ENCODE measurements around the gene PTPRCAP. TPM values are rescaled to one million over a fixed set of nuclear protein-coding genes. Genes with fewer than 3 reads are reported as not detected.
"Not testable (repeated sequence)": the region's sequence is repeated elsewhere in the genome, so short reads cannot be mapped to it uniquely, and the experiment has no call there.

Gene PTPRCAP
- total RNA-seq, 4 donors from 2014 or later, result 13.2 to 78.9 (median 53.9) TPM

- H3K27ac ChIP-seq, result peak overlapping the region in 2 of 4 donors; percentile 74 to 94
- no peaks in the 10 kb centered on the region for H3K36me3 ChIP-seq
- 60 to 80% methylated on average over 1 to 9 of the region's 9 CpGs for WGBS, 2 donors (ENCODE audit: low coverage in 1 of 2)
- no peaks in the 10 kb centered on the region for H3K9me3 ChIP-seq
- H3K4me3 ChIP-seq, result no peak overlapping the region
- peaks cover 5 to 22% (median 14%) of the 10 kb centered on the region in 4 donors for H3K4me1 ChIP-seq
- H3K27me3 ChIP-seq, result peaks cover 7% of the 10 kb centered on the region
- no peak for TF ChIP-seq EP300 (IDR thresholded peaks at IDR 0.05; ENCODE audit: low read depth)
- no peak for TF ChIP-seq POLR2A (IDR thresholded peaks at IDR 0.05)
- no peak for TF ChIP-seq POLR2AphosphoS5 (IDR thresholded peaks at IDR 0.05)
- TF ChIP-seq CTCF (IDR thresholded peaks at IDR 0.05), result no peak
- no peak for DNase-seq
- intact Hi-C loops (cut with DNase I; ENCODE audit: low total_unique reads) (no loop called here), in situ Hi-C loops (cut with MboI; ENCODE audit: low pct_ligation_motif_present in 1 of 4, low pct_unique_long_range_greater_than_20kb in 1 of 4, low sequenced_read_pairs in 3 of 4) (no loop called here)
Measured at GRCh38 chr11:67405688-67406339, 31.7 kb downstream of the PTPRCAP start.

DNA sequence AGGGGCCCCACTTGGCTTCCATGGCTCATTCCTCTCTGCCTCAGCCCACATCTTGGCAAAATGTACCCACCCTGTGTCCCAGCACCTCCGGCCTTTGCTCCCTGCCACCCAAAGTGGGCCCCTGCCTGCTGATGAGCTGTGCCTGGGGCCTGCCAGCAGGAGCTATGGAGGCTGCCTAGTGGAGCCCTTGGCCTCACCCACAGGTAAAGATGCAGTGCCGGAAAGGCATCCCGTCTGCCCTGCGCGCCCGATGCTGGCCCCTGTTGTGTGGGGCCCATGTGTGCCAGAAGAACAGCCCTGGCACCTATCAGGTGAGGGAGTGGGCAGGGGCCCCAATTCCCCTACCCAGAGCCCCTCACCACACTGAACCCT is 32.3 kb downstream of the PTPRCAP start:
- TF ChIP-seq CTCF (IDR thresholded peaks at IDR 0.05) (no peak), POLR2AphosphoS5 (IDR thresholded peaks at IDR 0.05) (no peak)
- peaks cover 10 to 27% (median 20%) of the 10 kb centered on the region in 4 donors for H3K4me1 ChIP-seq
- peak overlapping the region in 2 of 4 donors; percentile 74 to 94 for H3K27ac ChIP-seq
- H3K4me3 ChIP-seq, result peak overlapping the region in 1 of 4 donors; percentile 39
- DNase-seq, result no peak
- intact Hi-C loops (cut with DNase I; ENCODE audit: low total_unique reads), result no loop called here
- in situ Hi-C loops (cut with MboI; ENCODE audit: low pct_ligation_motif_present in 1 of 4, low pct_unique_long_range_greater_than_20kb in 1 of 4, low sequenced_read_pairs in 3 of 4), result no loop called here
- 96% methylated on average over 6 of the region's 6 CpGs; no CpG with 5 or more reads in 1 of the 2 donors for WGBS, 2 donors (ENCODE audit: low coverage in 1 of 2)
- H3K36me3 ChIP-seq, result no peaks in the 10 kb centered on the region
- H3K9me3 ChIP-seq, result no peaks in the 10 kb centered on the region
- H3K27me3 ChIP-seq, result peaks cover 5% of the 10 kb centered on the region

GRCh38 chr11:67404515-67405195 is 32.8 kb downstream of the PTPRCAP start:
- peaks cover 4% of the 10 kb centered on the region for H3K27me3 ChIP-seq
- DNase-seq, result no peak
- in situ Hi-C loops (cut with MboI; ENCODE audit: low pct_ligation_motif_present in 1 of 4, low pct_unique_long_range_greater_than_20kb in 1 of 4, low sequenced_read_pairs in 3 of 4), result no loop called here
- 78% methylated on average over 13 of the region's 13 CpGs; no CpG with 5 or more reads in 1 of the 2 donors for WGBS, 2 donors (ENCODE audit: low coverage in 1 of 2)
- no peak for TF ChIP-seq POLR2A (IDR thresholded peaks at IDR 0.05)
- TF ChIP-seq POLR2AphosphoS5 (IDR thresholded peaks at IDR 0.05), result no peak
- TF ChIP-seq EP300 (IDR thresholded peaks at IDR 0.05; ENCODE audit: low read depth), result no peak
- TF ChIP-seq CTCF (IDR thresholded peaks at IDR 0.05), result no peak
- H3K27ac ChIP-seq, result peak overlapping the region; percentile 68 to 98 (median 84)
- H3K36me3 ChIP-seq, result no peaks in the 10 kb centered on the region
- intact Hi-C loops (cut with DNase I; ENCODE audit: low total_unique reads), result loop anchor here (5.0 kb wide), 1 partner anchor 78 kb away; the partner anchor contains the start of gene AIP
- peaks cover 15 to 27% (median 23%) of the 10 kb centered on the region in 4 donors for H3K4me1 ChIP-seq
- H3K9me3 ChIP-seq, result no peaks in the 10 kb centered on the region
- H3K4me3 ChIP-seq, result peak overlapping the region in 2 of 4 donors; percentile 26 to 39

DNA sequence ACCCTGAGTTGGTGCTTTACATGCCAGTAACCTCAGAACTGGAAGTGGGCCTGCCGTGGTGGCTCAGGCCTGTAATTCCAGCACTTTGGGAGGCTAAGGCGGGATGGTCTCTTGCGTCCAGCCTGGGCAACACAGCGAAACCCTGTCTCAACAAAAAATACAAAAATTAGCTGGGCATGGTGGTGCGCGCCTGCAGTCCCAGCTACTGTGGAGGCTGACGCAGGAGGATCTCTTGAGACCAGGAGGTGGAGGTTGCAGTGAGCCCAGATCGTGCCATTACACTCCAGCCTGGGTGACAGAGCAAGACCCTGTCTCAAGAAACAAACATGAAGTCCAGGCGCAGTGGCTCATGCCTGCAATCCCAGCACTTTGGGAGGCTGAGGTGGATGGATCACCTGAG is 34.4 kb downstream of the PTPRCAP start:
- H3K27me3 ChIP-seq; H3K4me3 ChIP-seq; H3K9me3 ChIP-seq; DNase-seq; in situ Hi-C loops (cut with MboI; ENCODE audit: low pct_ligation_motif_present in 1 of 4, low pct_unique_long_range_greater_than_20kb in 1 of 4, low sequenced_read_pairs in 3 of 4): not testable (repeated sequence)
- intact Hi-C loops (cut with DNase I; ENCODE audit: low total_unique reads), result loop anchor here (5.0 kb wide), 1 partner anchor 79 kb away; the partner anchor contains the start of gene AIP
- WGBS, 2 donors (ENCODE audit: low coverage in 1 of 2), result 87 to 91% methylated on average over 8 to 9 of the region's 9 CpGs
- Histone ChIP-seq H3K27ac (peak overlapping the region; percentile 74 to 98 (median 93)), H3K36me3 (peaks cover 0 to 15% (median 5%) of the 10 kb centered on the region in 4 donors), H3K4me1 (peaks cover 20 to 31% (median 26%) of the 10 kb centered on the region in 4 donors)

GRCh38 chr11:67402192-67402839 is 35.2 kb downstream of the PTPRCAP start:
- Histone ChIP-seq H3K4me1 (peaks cover 20 to 36% (median 28%) of the 10 kb centered on the region in 4 donors), H3K4me3 (peak overlapping the region in 3 of 4 donors; percentile 22 to 94 (median 89)), H3K36me3 (peaks cover 0 to 22% (median 9%) of the 10 kb centered on the region in 4 donors), H3K27ac (peak overlapping the region; percentile 90 to 98 (median 93))
- H3K27me3 ChIP-seq; DNase-seq; in situ Hi-C loops (cut with MboI; ENCODE audit: low pct_ligation_motif_present in 1 of 4, low pct_unique_long_range_greater_than_20kb in 1 of 4, low sequenced_read_pairs in 3 of 4); H3K9me3 ChIP-seq: not testable (repeated sequence)
- WGBS, 2 donors (ENCODE audit: low coverage in 1 of 2), result 30 to 40% methylated on average over 12 to 19 of the region's 19 CpGs
- intact Hi-C loops (cut with DNase I; ENCODE audit: low total_unique reads), result loop anchor here (5.0 kb wide), 1 partner anchor 80 kb away; the partner anchor contains the start of gene AIP

Measured in transverse colon (tissue), 4 donors.